Esophagus squamous epithelium (tissue), 5 donors: ENCODE measurements around the gene RNF149. TPM values are rescaled to one million over a fixed set of nuclear protein-coding genes. Genes with fewer than 3 reads are reported as not detected.

ENCODE experiments used
- DNase-seq: peaks from one replicate; lab custom pipeline; 2025; lab: John Stamatoyannopoulos, UW
- H3K27ac ChIP-seq, 4 donors: fragments of 200-600 bp; sonication (generic); one replicate each; pipeline ENCODE4 v1.5.1; 2016 to 2019; ENCODE audit warnings: mild to moderate bottlenecking in 1 of 4
- H3K27me3 ChIP-seq, 4 donors: fragments of 200-600 bp; sonication (generic); 1 replicate in 3 of 4; 2 replicates in 1 of 4; pipeline versions ENCODE4 v1.5.1 to v1.6.0; 2017 to 2021; ENCODE audit warnings: antibody characterized with exemption in 1 of 4
- H3K36me3 ChIP-seq, 3 donors: fragments of 200-600 bp; sonication (generic); one replicate each; pipeline ENCODE4 v1.5.1; 2016 to 2019
- H3K4me1 ChIP-seq, 3 donors: fragments of 200-600 bp; sonication (generic); one replicate each; pipeline ENCODE4 v1.5.1; 2017 to 2019
- H3K4me3 ChIP-seq, 4 donors: fragments of 200-600 bp; sonication (generic); 1 replicate in 3 of 4; 2 replicates in 1 of 4; pipeline ENCODE4 v1.5.1; 2016 to 2019; ENCODE audit warnings: mild to moderate bottlenecking in 2 of 4, moderate library complexity in 1 of 4
- H3K9me3 ChIP-seq, 3 donors: fragments of 200-600 bp; sonication (generic); one replicate each; pipeline ENCODE4 v1.5.1; 2016 to 2019
- POLR2A ChIP-seq, 4 donors: fragments of 450-650 bp; IDR thresholded peaks; one replicate each; pipeline ENCODE4 v1.6.1; 2017; ENCODE audit warnings: antibody characterized with exemption in 4 of 4, mild to moderate bottlenecking in 4 of 4, moderate library complexity in 3 of 4
- WGBS, 2 donors: methylation state at CpG; one replicate each; pipeline ENCODE4 v1.1.5; 2018; 5-methylcytosine and 5-hydroxymethylcytosine counted together
- intact Hi-C: fragments of 100-400 bp; cut with DNase I; formaldehyde crosslinking; loops from one replicate; pipeline ENCODE4 v1.15.0; 2022
- total RNA-seq, 4 donors: library from RNA; depleted of rRNA; stranded (reverse); fragments of >200 nt; gene quantifications; one replicate each; pipeline ENCODE4 v1.1.0, GENCODE V29; 2016
- TF ChIP-seq, protein P1 (sequence below), 6 experiments: fragments of 450-650 bp in 4 of 6; fragments of 200-600 bp in 2 of 6; sonication (generic) in 2 of 6; IDR thresholded peaks; one replicate each; pipeline ENCODE4 v1.5.1; 2016 to 2019; ENCODE audit warnings: antibody characterized with exemption in 6 of 6, mild to moderate bottlenecking in 4 of 6, moderate library complexity in 4 of 6
- donor health status: DM: yes; HTN: yes; CAD: no.

The RNF149 gene
- total RNA-seq, 4 donors from 2014 or later = 80.3 to 117 (median 110) TPM

DNA sequence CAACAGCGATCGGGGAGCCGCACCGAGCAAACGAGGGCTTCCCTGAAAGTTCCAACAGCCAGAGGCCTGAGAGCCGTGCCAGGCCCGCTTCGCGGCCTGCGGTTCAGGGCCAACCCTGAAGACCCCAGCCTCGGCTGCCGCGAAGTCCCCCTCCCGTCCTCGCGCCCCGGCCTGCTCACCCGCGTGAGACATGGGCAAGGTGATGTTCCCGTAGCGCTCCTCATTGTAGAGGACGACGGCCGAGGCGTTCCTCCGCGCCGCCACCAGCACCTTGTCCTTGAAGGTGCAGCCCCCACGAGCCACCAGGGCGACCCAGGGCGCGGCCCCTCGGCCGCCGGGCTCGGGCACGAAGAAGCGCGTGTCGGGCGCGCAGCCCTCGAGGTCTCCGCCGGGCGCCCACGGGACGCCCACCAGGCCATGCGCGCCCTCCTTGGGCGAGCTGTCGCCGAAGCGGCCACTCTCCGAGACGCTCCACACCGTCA, 510 bp downstream of the RNF149 start:
- intact Hi-C loops = loop anchor here (10.0 kb wide), 1 partner anchor 53 kb away; the partner anchor contains the start of gene CNOT11
- TF ChIP-seq POLR2A (IDR thresholded peaks at IDR 0.05) = no peak
- TF ChIP-seq, protein P1, sequence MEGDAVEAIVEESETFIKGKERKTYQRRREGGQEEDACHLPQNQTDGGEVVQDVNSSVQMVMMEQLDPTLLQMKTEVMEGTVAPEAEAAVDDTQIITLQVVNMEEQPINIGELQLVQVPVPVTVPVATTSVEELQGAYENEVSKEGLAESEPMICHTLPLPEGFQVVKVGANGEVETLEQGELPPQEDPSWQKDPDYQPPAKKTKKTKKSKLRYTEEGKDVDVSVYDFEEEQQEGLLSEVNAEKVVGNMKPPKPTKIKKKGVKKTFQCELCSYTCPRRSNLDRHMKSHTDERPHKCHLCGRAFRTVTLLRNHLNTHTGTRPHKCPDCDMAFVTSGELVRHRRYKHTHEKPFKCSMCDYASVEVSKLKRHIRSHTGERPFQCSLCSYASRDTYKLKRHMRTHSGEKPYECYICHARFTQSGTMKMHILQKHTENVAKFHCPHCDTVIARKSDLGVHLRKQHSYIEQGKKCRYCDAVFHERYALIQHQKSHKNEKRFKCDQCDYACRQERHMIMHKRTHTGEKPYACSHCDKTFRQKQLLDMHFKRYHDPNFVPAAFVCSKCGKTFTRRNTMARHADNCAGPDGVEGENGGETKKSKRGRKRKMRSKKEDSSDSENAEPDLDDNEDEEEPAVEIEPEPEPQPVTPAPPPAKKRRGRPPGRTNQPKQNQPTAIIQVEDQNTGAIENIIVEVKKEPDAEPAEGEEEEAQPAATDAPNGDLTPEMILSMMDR (IDR thresholded peaks at IDR 0.05) = no peak
- no peaks in the 10 kb centered on the region for H3K9me3 ChIP-seq
- H3K36me3 ChIP-seq = peaks cover 0 to 2% (median 0%) of the 10 kb centered on the region in 3 donors
- WGBS, 2 donors = no CpG with 5 or more reads among the region's 57 CpGs
- peak overlapping the region; percentile 73 to 94 (median 82) for H3K4me3 ChIP-seq
- H3K27ac ChIP-seq = peak overlapping the region; percentile 93 to 99 (median 96)
- no peak for DNase-seq
- peaks cover 30 to 76% (median 46%) of the 10 kb centered on the region in 3 donors for H3K4me1 ChIP-seq
- no peaks in the 10 kb centered on the region for H3K27me3 ChIP-seq

DNA sequence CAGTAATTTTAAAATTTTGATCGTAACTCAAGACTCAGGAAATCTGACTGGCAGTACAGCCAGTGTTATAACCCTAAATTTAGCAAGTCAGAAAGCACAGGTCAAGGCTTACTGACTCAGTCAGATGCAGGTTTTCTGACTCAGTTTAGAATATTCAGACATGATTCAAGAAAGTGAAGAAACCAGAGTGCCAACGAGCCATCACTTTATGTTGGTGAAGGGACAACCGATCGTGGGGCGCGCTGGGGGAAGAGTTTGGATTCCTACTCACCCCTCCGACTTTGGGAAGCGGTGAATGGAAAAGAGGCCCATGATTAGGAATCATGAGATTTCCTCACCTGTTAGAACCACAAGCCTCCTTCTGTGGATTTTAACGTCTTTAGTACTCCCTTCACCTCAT, 998 bp downstream of the RNF149 start:
- DNase-seq = no peak
- intact Hi-C loops = loop anchor here (10.0 kb wide), 1 partner anchor 53 kb away; the partner anchor contains the start of gene CNOT11
- no peak for TF ChIP-seq POLR2A (IDR thresholded peaks at IDR 0.05)
- TF ChIP-seq, protein P1 (IDR thresholded peaks at IDR 0.05) = no peak
- no peaks in the 10 kb centered on the region for H3K27me3 ChIP-seq
- H3K4me1 ChIP-seq = peaks cover 31 to 80% (median 48%) of the 10 kb centered on the region in 3 donors
- 9 to 13% methylated on average over 8 to 9 of the region's 9 CpGs for WGBS, 2 donors
- peaks cover 0 to 7% (median 0%) of the 10 kb centered on the region in 3 donors for H3K36me3 ChIP-seq
- no peaks in the 10 kb centered on the region for H3K9me3 ChIP-seq
- peak overlapping the region; percentile 73 to 94 (median 82) for H3K4me3 ChIP-seq
- H3K27ac ChIP-seq = peak overlapping the region; percentile 93 to 99 (median 96)

DNA sequence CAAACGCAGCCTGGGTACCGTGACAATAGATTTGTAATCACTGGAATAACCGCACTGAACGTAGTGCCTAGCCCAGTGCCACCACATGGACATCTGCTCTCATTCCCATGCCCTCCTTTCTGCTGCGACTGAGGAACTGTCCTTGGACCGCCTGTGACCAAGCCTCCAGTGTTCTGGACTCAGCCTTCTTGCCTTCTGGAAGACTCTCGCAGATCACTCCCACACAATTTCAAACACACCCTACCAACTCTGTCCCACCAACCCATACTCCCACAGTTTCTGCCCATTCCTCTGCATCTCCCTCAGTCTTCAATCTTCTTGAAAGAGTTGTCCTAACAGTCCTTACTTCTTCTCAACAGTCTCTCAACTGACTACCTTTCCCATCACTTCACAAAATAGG, 2.1 kb downstream of the RNF149 start:
- peak overlapping the region; percentile 73 to 94 (median 82) for H3K4me3 ChIP-seq
- H3K36me3 ChIP-seq = peaks cover 0 to 11% (median 0%) of the 10 kb centered on the region in 3 donors
- DNase-seq = no peak
- H3K4me1 ChIP-seq = peaks cover 40 to 86% (median 56%) of the 10 kb centered on the region in 3 donors
- H3K9me3 ChIP-seq = no peaks in the 10 kb centered on the region
- 18 to 26% methylated on average over 7 of the region's 7 CpGs for WGBS, 2 donors
- intact Hi-C loops = loop anchor here (10.0 kb wide), 1 partner anchor 52 kb away; the partner anchor contains the start of gene CNOT11
- no peaks in the 10 kb centered on the region for H3K27me3 ChIP-seq
- H3K27ac ChIP-seq = peak overlapping the region; percentile 93 to 99 (median 96)
- TF ChIP-seq, protein P1 (IDR thresholded peaks at IDR 0.05) = no peak
- no peak for TF ChIP-seq POLR2A (IDR thresholded peaks at IDR 0.05)

DNA sequence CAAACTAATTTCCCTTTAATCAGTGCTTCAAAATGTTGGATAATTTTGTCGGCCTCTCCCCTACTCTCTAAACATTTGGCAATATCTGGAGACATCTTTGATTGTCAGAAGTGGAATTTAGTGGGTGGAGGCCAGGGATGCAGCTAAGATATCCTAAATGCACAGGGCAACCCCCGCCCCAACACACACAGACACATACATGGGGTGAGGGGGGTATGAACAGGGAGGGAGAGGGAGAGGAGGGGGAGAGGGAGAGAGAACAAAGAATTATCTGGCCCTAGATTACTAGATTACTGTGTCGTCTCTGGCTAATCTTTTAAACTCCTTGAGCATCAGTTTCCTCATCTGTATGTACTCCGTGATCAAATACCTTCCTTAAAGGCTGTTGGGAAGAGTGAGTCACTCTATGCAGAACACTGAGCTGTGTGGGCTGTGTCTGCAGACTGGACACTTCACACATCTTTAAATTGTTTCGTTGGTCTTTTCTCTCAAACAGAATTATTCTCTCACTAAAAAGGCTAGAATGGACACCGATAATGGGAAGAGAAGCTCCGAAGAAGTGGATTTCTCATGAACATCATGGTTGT, 2.9 kb downstream of the RNF149 start:
- Histone ChIP-seq H3K9me3 (no peaks in the 10 kb centered on the region), H3K27me3 (no peaks in the 10 kb centered on the region), H3K27ac (peak overlapping the region; percentile 17 to 97 (median 73)), H3K4me3 (peak overlapping the region; percentile 73 to 94 (median 82)), H3K4me1 (peaks cover 42 to 86% (median 56%) of the 10 kb centered on the region in 3 donors), H3K36me3 (peaks cover 0 to 11% (median 0%) of the 10 kb centered on the region in 3 donors)
- 51 to 52% methylated on average over 7 of the region's 7 CpGs for WGBS, 2 donors
- intact Hi-C loops = loop anchor here (10.0 kb wide), 1 partner anchor 51 kb away; the partner anchor contains the start of gene CNOT11
- DNase-seq = no peak
- TF ChIP-seq POLR2A (IDR thresholded peaks at IDR 0.05) = no peak
- TF ChIP-seq, protein P1 (IDR thresholded peaks at IDR 0.05) = no peak

DNA sequence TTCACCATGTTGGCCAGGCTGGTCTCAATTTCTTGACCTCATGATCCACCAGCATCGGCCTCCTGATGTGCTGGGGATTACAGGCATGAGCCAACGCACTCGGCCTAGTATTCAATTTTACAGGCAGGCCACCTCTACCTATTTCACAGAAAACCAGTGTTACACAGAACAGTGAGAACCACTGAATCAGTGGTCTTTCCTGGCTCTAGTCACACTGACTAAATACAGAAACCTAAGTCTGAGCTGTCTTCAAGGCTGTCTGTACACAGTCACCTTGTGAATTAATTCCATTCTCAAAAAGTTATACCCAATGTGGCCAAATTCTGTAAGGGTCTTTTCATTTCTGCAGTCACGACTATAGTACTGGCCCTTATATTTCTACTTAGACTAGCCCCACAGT, 3.5 kb downstream of the RNF149 start:
- DNase-seq = no peak
- TF ChIP-seq, protein P1 (IDR thresholded peaks at IDR 0.05) = no peak
- no peak for TF ChIP-seq POLR2A (IDR thresholded peaks at IDR 0.05)
- H3K36me3 ChIP-seq = peaks cover 0 to 11% (median 0%) of the 10 kb centered on the region in 3 donors
- peaks cover 36 to 86% (median 58%) of the 10 kb centered on the region in 3 donors for H3K4me1 ChIP-seq
- H3K27me3 ChIP-seq = no peaks in the 10 kb centered on the region
- H3K9me3 ChIP-seq = no peaks in the 10 kb centered on the region
- peak overlapping the region in 1 of 4 donors; percentile 80 for H3K4me3 ChIP-seq
- intact Hi-C loops = loop anchor here (10.0 kb wide), 1 partner anchor 50 kb away; the partner anchor contains the start of gene CNOT11
- H3K27ac ChIP-seq = peak overlapping the region; percentile 17 to 97 (median 73)
- WGBS, 2 donors = 68 to 83% methylated on average over 4 of the region's 4 CpGs
